Lung (tissue), 12 donors: ENCODE measurements around the gene CPNE8. TPM values are rescaled to one million over a fixed set of nuclear protein-coding genes. Genes with fewer than 3 reads are reported as not detected.

Experiments
- ATAC-seq: fragments of 200-7000 bp; cut with Tn5 transposase; one replicate; pipeline ENCODE4 v1.9.1; 2020; ENCODE audit warnings: moderate number of reproducible peaks; ENCODE audit not compliant: insufficient read depth, low FRiP score
- DNase-seq, 3 donors: peaks; one replicate each; pipeline ENCODE4 v3.0.0-alpha.2; 2013 to 2017
- H3K27ac ChIP-seq, 2 donors: one replicate each; pipeline ENCODE4 v1.5.1; 2013; ENCODE audit warnings: mild to moderate bottlenecking in 2 of 2, moderate library complexity in 2 of 2, control low read depth in 1 of 2, inconsistent platforms in 1 of 2, low read depth in 1 of 2, low read length in 1 of 2
- H3K27me3 ChIP-seq, 3 donors: one replicate each; pipeline ENCODE4 v1.5.1; 2013; ENCODE audit warnings: low read length in 2 of 3; ENCODE audit not compliant: control insufficient read depth in 3 of 3, insufficient read depth in 3 of 3
- H3K36me3 ChIP-seq, 4 donors: one replicate each; pipeline ENCODE4 v1.5.1; 2013; ENCODE audit warnings: low read length in 4 of 4, mild to moderate bottlenecking in 1 of 4, moderate library complexity in 1 of 4; ENCODE audit not compliant: control insufficient read depth in 4 of 4, insufficient read depth in 4 of 4
- H3K4me1 ChIP-seq, 5 donors: one replicate each; pipeline ENCODE4 v1.5.1; 2013; ENCODE audit warnings: low read length in 5 of 5, mild to moderate bottlenecking in 2 of 5, moderate library complexity in 1 of 5; ENCODE audit not compliant: control insufficient read depth in 5 of 5, insufficient read depth in 5 of 5
- H3K4me3 ChIP-seq: one replicate; pipeline ENCODE4 v1.5.1; 2013; ENCODE audit warnings: mild to moderate bottlenecking, control low read depth, moderate library complexity
- H3K9ac ChIP-seq, 2 donors: one replicate each; pipeline ENCODE4 v1.5.1; 2013; ENCODE audit warnings: low read length in 2 of 2, control low read depth in 1 of 2; ENCODE audit not compliant: insufficient read depth in 1 of 2
- H3K9me3 ChIP-seq, 4 donors: one replicate each; pipeline ENCODE4 v1.5.1; 2013; ENCODE audit warnings: low read length in 3 of 4, mild to moderate bottlenecking in 1 of 4, moderate library complexity in 1 of 4; ENCODE audit not compliant: control insufficient read depth in 4 of 4, insufficient read depth in 3 of 4
- CTCF ChIP-seq: IDR thresholded peaks from 2 replicates; pipeline ENCODE4 v1.5.1; 2012; ENCODE audit warnings: mild to moderate bottlenecking; ENCODE audit errors: control extremely low read depth, extremely low read depth
- WGBS, 2 donors: extraction: QIAGEN DNeasy Blood & Tissue Kit; methylation state at CpG; one replicate each; pipeline ENCODE4 v1.1.7; 2013; 5-methylcytosine and 5-hydroxymethylcytosine counted together
- polyA plus RNA-seq, 2 donors: library from polyadenylated mRNA; stranded (reverse); fragments of 200-250 nt; gene quantifications; one replicate each; pipeline ENCODE4 v1.2.1, GENCODE V29; 2013
- total RNA-seq, 2 donors: library from RNA; depleted of rRNA in 1 of 2; stranded (reverse); fragments of >200 nt in 1 of 2; gene quantifications; one replicate each; pipeline ENCODE4 v1.2.1, GENCODE V29; 2014 to 2021
- donor health status: control.
- donor health status: control.
- donor health status: Bipolar disorder and iron deficiency.
- donor health status: healthy.
- donor health status: DM: yes; HTN: yes; CAD: no.

The CPNE8 gene
- total and polyA plus RNA-seq, 4 donors, result 9.2 to 20.1 (median 15.3) TPM

- WGBS, 2 donors, result 87 to 93% methylated on average over 2 of the region's 2 CpGs
- no peaks in the 10 kb centered on the region for H3K36me3 ChIP-seq
- no peaks in the 10 kb centered on the region for H3K9me3 ChIP-seq
- ATAC-seq (no peak), DNase-seq (no peak)
- H3K4me1 ChIP-seq, result peaks cover 0 to 4% (median 0%) of the 10 kb centered on the region in 5 donors
- H3K27ac ChIP-seq, result no peak overlapping the region
- TF ChIP-seq CTCF, result no peak
- no peak overlapping the region for H3K4me3 ChIP-seq
- no peaks in the 10 kb centered on the region for H3K27me3 ChIP-seq
- no peak overlapping the region for H3K9ac ChIP-seq
Measured at GRCh38 chr12:38838056-38838850, 67.1 kb downstream of the CPNE8 start.

DNA sequence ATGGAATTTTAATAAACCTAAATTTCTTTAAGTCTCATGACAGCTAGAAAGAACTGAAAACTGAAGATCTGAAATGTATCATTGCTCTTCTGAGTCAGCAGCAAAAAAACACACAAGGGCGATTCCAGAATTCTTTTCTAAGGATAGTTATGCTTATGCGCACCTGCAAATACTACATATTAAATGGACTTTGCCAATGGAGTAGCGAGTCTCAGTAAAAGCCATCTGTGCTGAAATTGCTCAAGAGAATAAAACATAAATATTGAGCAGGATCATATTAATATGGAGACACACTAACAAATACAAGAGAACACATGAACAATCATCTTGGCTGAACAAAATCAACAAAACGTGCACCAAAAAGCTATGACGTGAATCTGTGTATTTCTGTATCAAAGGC, 73.7 kb downstream of the CPNE8 start:
- 96% methylated on average over 5 of the region's 5 CpGs for WGBS, 2 donors

DNA sequence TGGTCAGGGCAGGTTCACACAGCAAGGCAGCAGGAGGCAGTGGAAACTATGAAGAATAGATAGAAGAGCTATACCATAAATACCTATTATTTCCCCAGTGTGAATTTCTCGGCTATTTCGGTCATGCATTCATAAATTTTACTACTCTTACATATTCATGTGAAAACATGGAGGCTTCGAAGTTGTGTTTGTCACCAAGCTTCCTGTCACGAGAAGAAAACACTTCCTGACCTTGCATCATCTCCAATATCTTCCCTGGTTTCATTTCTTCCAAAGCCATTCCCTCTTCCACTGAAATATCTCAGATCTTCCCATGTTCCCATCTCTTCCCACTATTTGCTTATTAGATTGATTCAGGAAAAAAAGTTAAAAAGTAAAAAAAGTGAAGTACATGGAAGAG, 80.4 kb downstream of the CPNE8 start:
- Histone ChIP-seq H3K27ac (no peak overlapping the region), H3K4me1 (no peaks in the 10 kb centered on the region), H3K36me3 (peaks cover 0 to 1% (median 0%) of the 10 kb centered on the region in 4 donors), H3K4me3 (no peak overlapping the region), H3K9me3 (no peaks in the 10 kb centered on the region), H3K27me3 (no peaks in the 10 kb centered on the region), H3K9ac (no peak overlapping the region)
- DNase-seq (no peak), ATAC-seq (no peak)
- 74 to 76% methylated on average over 4 of the region's 4 CpGs for WGBS, 2 donors
- TF ChIP-seq CTCF, result no peak

More for the DNA sequence above, 73.7 kb downstream of the CPNE8 start:
- TF ChIP-seq CTCF, result no peak
- peaks cover 0 to 2% (median 0%) of the 10 kb centered on the region in 4 donors for H3K36me3 ChIP-seq
- H3K9me3 ChIP-seq, result no peaks in the 10 kb centered on the region
- ATAC-seq, result no peak
- no peak overlapping the region for H3K9ac ChIP-seq
- no peak overlapping the region for H3K4me3 ChIP-seq
- no peaks in the 10 kb centered on the region for H3K27me3 ChIP-seq
- H3K4me1 ChIP-seq, result peaks cover 0 to 1% (median 0%) of the 10 kb centered on the region in 5 donors
- no peak overlapping the region for H3K27ac ChIP-seq
- no peak for DNase-seq

DNA sequence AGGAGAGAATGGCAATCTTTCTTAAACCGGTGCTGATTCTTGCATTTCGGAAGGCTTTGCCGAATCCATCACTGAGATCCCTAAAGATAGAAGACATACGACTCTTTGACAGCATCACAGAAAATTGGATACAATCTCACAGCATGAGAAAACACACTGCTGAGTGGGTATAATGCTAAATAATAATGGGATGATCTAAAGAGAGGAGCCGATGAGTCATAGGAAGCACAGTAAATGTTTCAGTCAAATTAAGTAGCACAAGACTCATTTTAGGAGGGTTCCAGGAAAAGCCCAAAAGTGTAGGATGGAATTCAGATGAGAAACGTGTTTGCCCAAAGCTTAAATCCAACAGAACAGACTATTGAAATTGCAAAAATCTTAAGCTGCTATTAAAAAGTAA, 81.7 kb downstream of the CPNE8 start:
- Histone ChIP-seq H3K27me3 (no peaks in the 10 kb centered on the region), H3K36me3 (peaks cover 0 to 1% (median 0%) of the 10 kb centered on the region in 4 donors), H3K4me1 (no peaks in the 10 kb centered on the region), H3K9me3 (no peaks in the 10 kb centered on the region), H3K4me3 (no peak overlapping the region), H3K9ac (no peak overlapping the region), H3K27ac (no peak overlapping the region)
- 91 to 94% methylated on average over 6 of the region's 6 CpGs for WGBS, 2 donors
- DNase-seq (no peak), ATAC-seq (no peak)
- no peak for TF ChIP-seq CTCF
